HL-60 (cell line): ENCODE results near the gene PPA1.

ENCODE experiments used
- DNase-seq, 2 experiments: peaks; one replicate each; pipeline ENCODE4 v3.0.0-alpha.2; 2010 to 2020; ENCODE audit warnings: low read depth in 1 of 2, low spot score in 1 of 2
- H3K27ac ChIP-seq: fragments of 250-450 bp; sonication (Bioruptor Pico); replicated peaks from 2 replicates; pipeline ENCODE4 v1.5.1; 2020; ENCODE audit warnings: mild to moderate bottlenecking, moderate library complexity
- H3K27me3 ChIP-seq: fragments of 250-450 bp; sonication (Bioruptor Pico); 2 replicates; pipeline ENCODE4 v1.5.1; 2021; ENCODE audit warnings: mild to moderate bottlenecking, moderate library complexity; ENCODE audit not compliant: insufficient read depth, poor library complexity, severe bottlenecking
- H3K4me3 ChIP-seq: replicated peaks from 2 replicates; pipeline ENCODE4 v1.5.1; 2011; ENCODE audit warnings: mild to moderate bottlenecking, control low read depth, low read length; ENCODE audit not compliant: insufficient read depth
- CTCF ChIP-seq: IDR thresholded peaks from one replicate; pipeline ENCODE4 v1.5.1; 2011; ENCODE audit warnings: low read length, control low read depth, inconsistent platforms; ENCODE audit not compliant: insufficient read depth
- GABPA ChIP-seq: IDR thresholded peaks from 2 replicates; pipeline ENCODE4 v1.6.1; 2012; ENCODE audit warnings: low read depth
- POLR2AphosphoS5 ChIP-seq: IDR thresholded peaks from 2 replicates; pipeline ENCODE4 v1.6.1; 2012; ENCODE audit warnings: low read depth
- REST ChIP-seq: IDR thresholded peaks from 2 replicates; pipeline ENCODE4 v1.6.1; 2012; ENCODE audit warnings: low read depth; ENCODE audit not compliant: insufficient replicate concordance
- SPI1 ChIP-seq: IDR thresholded peaks from 2 replicates; pipeline ENCODE4 v1.6.1; 2012; ENCODE audit warnings: low read depth, mild to moderate bottlenecking, borderline replicate concordance

Gene PPA1

GRCh38 chr10:70222340-70222794, 10.9 kb downstream of the PPA1 start:
- Histone ChIP-seq H3K27me3 (no peaks in the 10 kb centered on the region), H3K27ac (no peak overlapping the region), H3K4me3 (no peak overlapping the region)
- DNase-seq, result peak in 1 of 2 experiments; percentile 4
- TF ChIP-seq GABPA, result no peak
- TF ChIP-seq SPI1, result no peak
- TF ChIP-seq POLR2AphosphoS5, result no peak
- no peak for TF ChIP-seq REST
- TF ChIP-seq CTCF, result no peak

GRCh38 chr10:70221030-70221429, 12.2 kb downstream of the PPA1 start:
- no peak overlapping the region for H3K27ac ChIP-seq

GRCh38 chr10:70212879-70213278, 20.4 kb downstream of the PPA1 start:
- no peak overlapping the region for H3K27ac ChIP-seq
- no peak for DNase-seq
- H3K4me3 ChIP-seq, result no peak overlapping the region

More at GRCh38 chr10:70221030-70221429, 12.2 kb downstream of the PPA1 start:
- TF ChIP-seq REST, result no peak
- TF ChIP-seq SPI1, result no peak
- no peak for TF ChIP-seq POLR2AphosphoS5
- TF ChIP-seq CTCF, result no peak
- no peak for TF ChIP-seq GABPA
- no peaks in the 10 kb centered on the region for H3K27me3 ChIP-seq
- no peak overlapping the region for H3K4me3 ChIP-seq
- DNase-seq, result no peak

More at GRCh38 chr10:70212879-70213278, 20.4 kb downstream of the PPA1 start:
- H3K27me3 ChIP-seq, result no peaks in the 10 kb centered on the region
- TF ChIP-seq POLR2AphosphoS5 (no peak), REST (no peak), CTCF (no peak), SPI1 (no peak)
